Measurements from ENCODE around the gene HNRNPA3.

DNA sequence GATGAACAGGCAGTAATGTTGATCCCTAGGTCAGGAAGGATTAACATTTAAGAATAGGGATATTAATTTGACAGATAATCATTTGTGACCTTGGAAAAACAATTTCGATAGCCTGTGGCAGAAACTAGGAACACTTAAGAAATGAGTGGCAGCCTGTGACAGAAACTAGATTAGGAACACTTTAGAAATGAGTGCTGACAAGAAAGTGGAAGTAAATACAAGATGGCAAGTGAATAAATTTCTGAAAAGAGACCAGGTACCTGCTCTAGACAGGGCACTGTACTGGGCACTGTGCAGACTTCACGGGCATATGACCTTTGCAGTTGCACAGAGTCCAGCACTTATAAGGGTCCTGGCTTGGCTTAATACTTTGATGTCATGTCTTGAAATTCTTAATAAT lies 5.5 kb upstream of the HNRNPA3 start:
- TF ChIP-seq POLR2A (IDR thresholded peaks at IDR 0.05): no peak
- TF ChIP-seq, protein P1, sequence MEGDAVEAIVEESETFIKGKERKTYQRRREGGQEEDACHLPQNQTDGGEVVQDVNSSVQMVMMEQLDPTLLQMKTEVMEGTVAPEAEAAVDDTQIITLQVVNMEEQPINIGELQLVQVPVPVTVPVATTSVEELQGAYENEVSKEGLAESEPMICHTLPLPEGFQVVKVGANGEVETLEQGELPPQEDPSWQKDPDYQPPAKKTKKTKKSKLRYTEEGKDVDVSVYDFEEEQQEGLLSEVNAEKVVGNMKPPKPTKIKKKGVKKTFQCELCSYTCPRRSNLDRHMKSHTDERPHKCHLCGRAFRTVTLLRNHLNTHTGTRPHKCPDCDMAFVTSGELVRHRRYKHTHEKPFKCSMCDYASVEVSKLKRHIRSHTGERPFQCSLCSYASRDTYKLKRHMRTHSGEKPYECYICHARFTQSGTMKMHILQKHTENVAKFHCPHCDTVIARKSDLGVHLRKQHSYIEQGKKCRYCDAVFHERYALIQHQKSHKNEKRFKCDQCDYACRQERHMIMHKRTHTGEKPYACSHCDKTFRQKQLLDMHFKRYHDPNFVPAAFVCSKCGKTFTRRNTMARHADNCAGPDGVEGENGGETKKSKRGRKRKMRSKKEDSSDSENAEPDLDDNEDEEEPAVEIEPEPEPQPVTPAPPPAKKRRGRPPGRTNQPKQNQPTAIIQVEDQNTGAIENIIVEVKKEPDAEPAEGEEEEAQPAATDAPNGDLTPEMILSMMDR (IDR thresholded peaks at IDR 0.05): no peak
